CD1c-positive myeloid dendritic cell (primary cell): ENCODE data around the gene UBE2O.

Experiments
- DNase-seq: peaks from one replicate; pipeline ENCODE4 v3.0.0-alpha.2; 2016; ENCODE audit errors: extremely low spot score

UBE2O gene

DNA sequence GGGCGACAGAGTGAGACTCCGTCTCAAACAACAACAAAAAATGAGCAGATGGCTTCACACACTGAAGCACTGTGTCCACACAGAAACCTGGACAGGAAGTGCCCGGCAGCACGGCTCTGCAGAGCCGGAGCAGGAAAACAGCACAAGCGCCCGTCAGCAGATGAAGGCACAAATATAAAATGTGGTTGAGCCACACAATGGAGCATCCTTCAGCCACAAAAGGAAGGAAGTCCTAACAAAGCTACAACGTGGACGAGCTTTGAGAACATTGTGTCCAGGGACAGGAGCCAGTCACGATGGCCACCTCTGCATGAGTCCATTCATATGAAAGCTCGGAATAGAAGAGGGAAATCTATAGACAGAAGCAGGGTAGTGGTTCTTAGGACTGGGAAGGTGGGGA is 32.6 kb upstream of the UBE2O start:
- DNase-seq, result peak; percentile 35

DNA sequence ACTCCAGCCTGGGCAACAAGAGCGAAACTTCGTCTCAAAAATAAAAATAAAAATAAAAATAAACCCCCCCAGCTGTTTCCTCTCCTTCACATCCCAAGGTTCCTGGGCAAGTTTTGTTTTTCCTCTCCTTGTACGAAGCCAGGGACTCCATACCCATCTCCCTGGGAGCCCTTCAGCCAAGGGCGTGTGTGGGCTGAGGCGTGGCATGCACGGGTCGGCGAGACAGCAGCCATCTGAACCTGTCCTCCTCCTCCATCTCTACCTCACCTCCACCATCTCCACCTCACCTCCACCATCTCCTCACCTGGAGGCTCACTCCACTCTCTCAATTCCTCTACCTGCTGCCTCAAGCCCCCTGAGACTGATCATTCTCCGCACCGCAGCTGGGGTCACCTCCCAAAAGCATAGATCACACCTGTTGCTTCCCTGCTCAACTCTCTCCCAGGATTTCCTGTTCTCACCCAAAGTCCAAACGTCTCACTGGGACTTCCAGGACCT is 31.3 kb upstream of the UBE2O start:
- DNase-seq, result no peak

DNA sequence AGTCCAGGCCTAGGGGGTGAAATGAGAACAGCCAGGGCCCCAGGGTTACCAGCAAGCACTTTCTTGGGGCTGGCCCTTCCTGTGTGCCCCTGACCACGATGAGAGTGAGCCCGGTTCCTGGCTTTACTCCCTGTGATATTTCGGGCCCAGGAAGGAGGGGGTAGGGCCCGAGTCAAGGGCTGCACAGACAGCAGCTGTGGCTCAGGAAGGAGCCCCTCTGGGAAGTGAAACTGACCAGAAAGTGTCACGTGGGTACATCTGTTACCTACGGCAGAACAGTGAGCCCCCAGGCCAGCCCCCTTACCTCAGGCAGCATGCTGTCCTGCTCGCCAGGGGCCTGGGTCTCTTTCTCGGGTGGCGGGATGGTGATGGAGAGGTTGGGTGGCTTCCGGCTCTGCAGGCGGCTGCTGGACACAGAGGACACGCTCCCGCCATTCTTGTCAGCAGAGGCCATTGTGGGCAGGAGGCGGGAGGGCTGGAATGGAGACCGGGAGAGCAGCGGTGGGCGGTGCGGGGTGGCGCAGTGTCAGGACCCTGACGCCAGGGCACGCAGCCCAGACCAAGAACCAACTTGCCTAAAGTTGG is 28.2 kb upstream of the UBE2O start:
- DNase-seq, result peak; percentile 45

DNA sequence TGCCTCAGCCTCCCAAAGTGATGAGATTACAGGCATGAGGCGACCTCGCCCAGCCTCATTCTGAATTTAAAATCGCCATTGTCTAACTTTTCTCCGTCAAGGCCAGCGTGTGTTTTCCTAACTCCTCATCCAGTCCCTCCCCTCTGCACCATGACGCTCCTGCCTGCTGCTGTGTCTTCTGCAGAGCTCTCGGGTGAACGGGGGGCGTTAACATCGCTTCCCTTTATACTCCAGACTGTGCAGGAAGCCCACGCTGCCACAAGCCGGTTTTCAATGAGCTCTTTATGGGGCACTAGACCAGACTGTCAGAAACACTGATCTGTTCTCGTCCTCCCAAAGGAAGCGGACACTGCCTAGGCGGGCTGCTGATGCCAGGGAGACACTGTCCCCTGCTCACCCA is 27.7 kb upstream of the UBE2O start:
- DNase-seq, result peak; percentile 55

DNA sequence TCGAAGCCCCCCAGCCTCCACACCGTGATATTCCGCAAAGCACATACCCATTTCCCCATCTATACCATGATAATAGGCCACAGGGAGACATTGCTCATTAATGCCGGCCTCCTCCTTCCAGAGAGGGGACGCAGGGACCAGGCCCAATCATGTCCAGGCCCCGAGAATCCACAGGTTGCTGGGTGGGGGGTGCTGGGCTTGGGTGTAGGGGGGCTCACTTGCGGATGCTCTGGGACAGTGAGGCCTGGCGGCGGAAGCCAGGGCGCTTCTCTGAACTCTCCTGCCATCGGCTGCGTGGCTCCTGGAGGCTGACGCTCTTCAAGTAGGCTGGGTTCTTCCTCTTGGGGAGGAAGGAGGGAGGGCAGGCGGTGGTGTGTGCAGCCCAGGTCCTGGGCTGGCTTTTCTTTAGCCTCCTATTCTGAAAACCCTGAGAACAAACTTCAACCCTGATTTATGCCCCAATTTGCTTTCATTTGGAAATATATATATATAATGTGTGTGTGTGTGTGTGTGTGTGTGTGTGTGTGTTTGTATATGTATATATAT is 26.6 kb upstream of the UBE2O start:
- peak; percentile 33 for DNase-seq

DNA sequence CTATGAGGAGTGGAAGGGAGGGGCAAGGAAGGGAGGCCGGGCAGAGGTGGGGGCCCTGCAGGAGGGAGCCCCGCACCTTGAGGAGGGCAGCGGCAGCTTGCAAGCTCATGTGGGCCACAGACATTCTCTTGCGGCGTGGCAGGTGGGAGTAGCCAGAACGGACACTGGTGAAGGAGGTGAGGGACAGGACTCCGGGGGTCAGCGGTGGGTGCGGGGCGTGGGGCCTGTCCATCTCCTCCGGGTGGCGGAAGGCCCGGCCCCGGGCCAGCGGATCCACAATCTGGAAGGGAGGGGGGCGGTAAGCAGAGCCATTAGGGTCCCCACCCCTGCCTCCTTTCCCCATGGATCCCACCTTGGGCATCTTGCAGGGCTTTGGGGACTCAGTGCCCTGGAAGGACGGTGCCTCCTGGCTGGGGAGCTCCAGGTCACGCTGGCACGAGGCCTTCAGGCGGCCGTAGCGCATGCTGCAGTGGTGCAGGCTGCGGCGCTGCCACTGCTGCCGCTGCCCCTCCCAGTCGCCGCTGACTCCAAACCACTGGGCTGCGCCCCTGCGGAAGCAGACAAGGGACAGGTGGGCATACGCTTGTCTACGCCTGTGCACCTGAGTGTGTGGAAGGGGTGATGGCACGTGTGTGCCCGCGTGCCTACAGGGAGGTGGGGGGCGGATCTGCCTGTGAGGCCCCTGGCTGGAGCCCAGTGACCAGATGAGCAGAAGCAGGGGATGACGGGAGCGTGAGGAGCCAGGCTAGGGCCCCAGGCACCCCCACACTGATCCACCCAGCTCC is 26.0 kb upstream of the UBE2O start:
- no peak for DNase-seq

DNA sequence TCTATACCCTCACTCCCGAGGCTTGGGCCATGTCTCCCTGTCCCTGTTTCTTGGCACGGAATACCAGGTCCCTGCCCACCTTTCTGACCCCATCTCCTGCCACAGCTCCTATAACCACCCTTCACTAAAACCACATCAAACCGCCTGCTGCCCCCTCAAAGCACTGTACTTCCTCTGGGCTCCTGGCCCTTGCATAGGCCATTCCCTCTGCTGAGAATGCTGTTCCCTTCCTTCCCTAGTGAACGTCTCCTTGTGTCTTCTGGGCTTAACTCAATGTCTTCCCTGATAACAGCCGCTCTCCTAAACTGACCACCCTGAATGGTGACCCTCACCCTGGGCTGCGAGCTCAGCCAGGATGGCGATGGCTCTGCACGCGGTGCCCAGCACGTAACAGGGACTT is 25.1 kb upstream of the UBE2O start:
- no peak for DNase-seq

DNA sequence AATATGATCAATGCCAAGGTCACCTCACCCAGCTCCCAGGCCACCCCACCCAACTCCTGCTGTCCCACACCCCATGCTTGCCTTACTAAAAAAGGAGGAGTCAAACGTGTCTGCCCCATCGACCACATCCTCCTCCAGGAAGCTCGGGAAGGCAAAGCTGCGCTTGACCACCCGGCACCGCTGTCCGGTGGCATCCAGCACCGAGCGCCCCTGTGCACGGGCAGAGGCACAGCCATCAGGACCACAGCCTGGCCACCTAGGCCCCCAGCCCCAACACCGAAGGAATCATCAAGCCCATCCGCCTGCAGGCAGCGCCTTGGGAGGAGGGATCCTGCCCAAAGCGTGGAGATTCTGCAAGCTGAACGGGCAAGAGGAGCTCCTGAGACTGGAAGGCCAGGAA is 24.6 kb upstream of the UBE2O start:
- DNase-seq, result no peak

DNA sequence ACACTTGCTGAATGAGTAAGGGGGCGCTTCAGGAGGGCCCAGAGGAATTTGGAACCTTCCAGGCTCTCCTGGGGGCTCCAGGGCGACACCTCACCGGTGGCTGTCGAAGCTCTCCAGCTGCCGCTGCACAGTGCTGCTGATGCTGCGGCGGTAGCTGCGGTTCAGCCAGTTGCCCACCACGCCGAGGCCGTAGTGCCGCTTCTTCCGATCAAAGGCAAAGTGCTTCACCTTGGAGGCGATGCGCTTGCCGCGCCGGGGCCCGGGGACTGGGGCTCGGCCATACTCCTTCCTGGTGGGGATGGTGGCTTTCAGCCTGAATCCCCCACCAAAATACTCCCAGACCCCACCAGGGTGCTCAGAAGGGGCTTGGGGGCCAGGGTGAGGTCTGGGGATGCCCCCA is 23.8 kb upstream of the UBE2O start:
- DNase-seq, result no peak

DNA sequence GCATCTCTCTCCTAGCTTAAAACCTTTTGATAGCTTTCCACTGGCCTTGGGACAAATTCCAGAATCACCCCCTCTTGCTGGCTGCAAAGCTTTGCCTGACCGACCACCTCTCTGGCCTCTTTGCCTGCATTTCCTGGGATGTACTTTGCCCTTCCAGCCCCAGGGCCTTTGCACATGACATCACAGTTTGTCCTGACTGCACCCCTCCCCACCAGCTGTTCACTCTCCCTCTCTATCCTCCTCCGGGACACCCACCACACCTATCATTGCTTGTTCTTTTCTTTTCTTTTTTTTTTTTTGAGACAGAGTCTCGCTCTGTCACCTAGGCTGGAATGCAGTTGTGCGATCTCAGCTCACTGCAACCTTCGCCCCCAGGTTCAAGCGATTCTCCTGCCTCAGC is 22.4 kb upstream of the UBE2O start:
- no peak for DNase-seq

DNA sequence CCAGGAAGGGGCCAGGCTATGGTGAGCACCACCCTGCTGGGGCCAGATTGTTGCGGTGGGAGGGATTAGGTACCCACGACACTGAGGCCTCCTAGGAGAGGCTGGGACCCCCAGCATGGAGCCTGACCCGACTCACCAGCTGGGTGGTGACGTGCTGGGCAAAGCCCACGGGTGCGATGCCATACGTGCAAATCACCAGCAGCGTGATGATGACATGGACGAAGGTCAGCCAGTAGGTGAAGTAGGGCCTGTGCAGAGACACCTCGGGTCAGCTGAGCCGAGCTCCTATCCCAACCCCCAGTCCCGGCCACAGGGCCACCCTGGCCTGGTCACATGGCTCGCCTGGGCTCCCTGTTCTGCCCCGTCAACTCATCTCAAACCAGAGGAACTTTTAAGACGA is 21.9 kb upstream of the UBE2O start:
- no peak for DNase-seq

DNA sequence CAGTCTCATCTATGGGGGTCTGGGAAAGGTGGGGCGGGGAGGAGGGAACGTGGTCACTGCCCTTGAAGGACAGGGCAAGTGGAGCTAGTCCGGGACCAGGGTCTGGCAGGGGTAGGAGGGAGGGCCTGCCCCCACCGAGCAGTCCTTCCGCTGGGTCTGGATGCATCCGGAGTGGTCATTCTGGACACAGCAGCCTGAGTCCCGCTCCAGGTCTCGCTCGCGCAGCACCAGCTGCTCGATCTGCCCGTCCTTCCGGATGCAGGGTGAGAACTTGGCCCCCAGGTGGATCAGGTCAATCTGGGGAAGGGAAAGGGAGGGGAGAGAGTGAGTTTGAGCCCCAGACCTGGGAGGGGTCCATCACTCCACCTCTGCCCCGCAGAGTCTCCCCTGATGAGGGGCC is 21.3 kb upstream of the UBE2O start:
- DNase-seq, result no peak

DNA sequence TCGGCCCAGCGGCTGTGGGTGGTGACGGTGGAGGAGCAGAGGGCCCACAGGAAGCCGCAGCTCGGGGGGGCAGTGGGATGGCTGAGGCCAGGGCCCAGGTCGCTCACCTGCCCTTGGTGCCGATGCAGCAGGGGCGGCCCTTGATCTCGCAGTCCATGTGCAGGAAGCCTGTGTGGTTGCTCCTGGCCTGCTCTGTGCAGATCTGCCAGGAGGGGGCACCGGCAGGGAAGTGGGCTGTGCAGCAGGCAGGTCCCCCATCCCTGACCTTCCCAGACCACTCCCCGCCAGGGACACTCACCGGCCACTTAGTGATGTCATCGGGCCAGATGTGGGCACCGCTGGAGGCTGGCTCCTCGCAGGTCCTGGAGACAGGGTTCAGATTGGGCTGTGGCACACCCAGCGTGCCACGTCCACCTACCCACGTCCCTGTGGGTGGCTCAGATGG is 20.6 kb upstream of the UBE2O start:
- DNase-seq, result no peak

DNA sequence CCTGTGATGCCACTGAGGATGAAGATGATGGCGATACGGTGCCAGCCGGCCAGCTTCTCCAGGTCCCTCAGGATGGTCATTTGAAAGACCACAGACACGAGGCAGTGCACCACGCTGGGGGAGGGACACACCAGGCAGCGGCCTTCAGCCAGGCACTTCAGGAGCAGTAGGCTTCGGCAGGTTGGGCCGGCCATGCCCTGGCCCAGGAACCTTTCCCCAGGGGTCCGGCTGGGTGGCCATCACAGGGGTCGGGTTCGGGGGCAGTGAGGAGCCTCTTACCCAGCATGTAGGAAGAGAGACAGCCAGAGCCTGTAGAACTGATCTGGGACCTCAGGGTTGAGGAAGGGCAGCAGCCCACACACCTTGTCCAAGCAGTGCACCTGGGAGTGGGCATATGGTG is 19.8 kb upstream of the UBE2O start:
- no peak for DNase-seq

DNA sequence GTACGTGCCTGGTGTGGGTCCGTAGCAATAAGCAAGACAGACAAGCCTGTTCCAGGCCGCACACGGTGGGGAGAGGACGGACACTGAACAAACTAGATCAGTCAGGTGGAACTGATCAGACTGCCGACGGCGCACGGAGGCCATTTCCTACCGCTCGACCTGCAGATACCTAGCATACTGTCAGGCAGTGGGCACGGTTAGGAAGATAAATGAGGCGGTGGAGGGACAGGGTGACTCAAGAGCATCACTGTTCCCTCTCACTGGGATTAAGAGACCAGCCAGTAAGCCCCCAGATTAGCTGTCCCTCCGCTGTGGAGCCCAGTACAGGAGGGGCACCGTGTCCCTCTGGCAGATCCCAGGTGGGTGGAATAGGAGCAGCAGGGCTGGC is 19.3 kb upstream of the UBE2O start:
- DNase-seq, result no peak

DNA sequence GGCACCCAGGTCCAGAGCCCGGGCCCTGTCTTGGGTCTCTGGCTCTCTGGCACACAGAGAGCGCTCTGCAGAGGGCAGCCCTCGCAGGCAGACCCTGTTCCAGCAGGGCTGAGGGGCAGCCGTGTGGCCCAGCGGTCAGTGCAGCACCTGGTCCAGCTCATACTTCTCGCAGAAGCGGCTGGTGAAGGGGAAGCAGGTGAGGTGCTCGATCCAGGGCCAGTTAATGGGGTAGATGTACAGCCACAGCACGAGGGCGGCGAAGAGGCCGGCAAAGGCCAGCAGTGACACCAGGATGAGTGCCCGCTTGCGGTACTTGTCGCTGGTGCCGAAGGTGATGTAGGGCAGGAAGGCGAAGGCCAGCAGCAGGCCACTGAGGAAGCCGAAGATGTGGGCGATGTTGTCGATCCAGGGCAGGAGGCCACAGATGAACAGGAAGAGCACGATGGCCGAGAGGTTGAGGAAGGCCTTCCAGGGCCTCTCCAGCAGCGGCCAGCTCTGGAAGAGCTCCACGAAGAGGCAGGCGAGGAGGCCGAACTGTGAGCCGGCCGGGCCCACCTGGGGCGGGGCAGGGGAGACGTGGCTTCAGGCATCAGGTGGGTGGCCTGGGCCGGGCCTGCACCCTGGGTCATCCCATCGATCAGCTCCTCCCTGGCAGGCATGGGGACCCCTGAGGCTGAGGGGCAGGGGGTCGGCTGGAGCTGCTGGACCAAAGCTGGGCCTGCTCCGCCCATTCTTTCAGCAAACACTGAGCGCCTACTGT is 18.7 kb upstream of the UBE2O start:
- no peak for DNase-seq

DNA sequence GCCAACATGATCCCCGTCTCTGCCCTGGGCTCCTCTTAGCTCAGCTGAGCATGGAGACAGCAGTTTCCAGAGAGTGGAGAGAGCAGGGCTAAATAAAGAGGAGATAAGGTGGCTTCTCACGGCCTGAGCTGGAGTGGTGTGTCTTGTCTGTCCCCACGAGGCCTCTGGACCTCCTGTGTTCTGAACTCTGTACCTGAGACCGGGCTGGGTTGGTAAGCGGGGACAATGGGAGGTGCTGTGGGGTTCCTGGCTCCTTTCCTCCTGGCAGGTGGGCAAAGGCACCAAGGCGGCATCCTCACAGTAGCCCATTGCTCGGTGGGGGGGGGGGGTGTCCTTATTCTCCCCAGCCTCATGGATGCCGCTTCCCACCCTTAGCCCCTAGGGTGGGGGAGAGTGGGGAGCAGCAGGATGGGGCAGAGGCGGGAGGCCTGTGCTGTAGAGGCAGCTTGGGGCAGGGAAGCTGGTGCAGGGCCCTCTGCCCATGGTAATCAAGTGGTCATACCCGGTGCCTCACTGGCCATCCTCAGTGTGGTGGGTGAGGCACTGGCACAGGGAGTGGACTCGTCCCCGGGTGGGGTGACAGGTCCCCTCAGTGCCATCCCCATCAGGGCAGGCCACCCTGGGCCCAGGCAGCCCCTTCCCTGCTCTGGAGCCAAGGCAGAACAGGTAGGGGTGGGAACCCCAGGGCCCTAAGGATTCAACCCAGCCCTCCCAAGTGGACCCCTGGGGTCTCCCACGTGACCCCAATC is 17.2 kb upstream of the UBE2O start:
- no peak for DNase-seq

DNA sequence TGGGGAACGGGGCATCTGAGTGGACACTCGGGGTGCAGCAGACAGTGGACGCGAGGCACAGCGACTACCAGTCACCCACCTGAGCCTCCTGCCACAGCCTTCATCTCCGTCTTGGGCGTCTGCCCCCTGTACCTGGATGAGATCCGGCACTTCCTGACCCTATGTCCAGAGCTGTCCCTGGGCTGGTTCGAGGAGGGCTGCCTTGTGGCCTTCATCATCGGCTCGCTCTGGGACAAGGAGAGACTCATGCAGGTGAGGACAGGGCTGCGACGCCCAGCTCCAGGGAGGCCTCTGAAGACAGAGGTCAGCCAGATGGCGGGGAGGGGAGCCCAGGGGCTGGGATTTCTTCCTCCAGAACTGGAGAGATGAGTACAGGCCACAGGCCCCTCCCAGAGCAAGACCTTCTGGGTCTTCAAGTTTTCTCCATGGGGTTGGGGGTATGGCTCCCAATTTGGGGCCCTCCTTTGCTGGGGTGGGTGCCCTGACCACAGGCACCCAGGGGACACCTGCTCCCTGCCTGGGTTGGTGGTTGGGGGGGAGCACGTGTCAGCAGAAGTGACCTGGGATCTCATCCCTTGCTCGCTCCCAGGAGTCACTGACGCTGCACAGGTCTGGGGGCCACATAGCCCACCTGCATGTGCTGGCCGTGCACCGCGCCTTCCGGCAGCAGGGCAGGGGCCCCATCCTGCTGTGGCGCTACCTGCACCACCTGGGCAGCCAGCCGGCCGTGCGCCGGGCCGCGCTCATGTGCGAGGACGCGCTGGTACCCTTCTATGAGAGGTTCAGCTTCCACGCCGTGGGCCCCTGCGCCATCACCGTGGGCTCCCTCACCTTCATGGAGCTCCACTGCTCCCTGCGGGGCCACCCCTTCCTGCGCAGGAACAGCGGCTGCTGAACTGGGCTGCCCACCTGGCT is 16.4 kb upstream of the UBE2O start:
- DNase-seq, result no peak

DNA sequence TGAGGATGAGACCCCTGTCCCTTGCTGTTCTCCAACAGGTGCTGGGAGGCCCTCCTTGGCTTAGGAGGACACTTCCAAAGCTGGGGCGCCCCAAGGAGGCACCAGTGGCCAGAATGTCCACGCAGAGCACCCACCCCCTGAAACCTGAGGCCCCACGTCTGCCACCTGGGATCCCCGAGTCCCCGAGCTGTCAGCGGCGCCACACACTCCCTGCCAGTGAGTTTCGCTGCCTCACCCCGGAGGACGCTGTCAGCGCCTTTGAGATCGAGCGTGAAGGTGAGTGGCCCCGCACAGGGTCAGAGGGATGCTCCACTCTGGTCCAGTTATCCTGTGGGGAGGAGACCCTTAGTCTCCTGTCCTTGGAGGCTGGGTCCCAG is 15.7 kb upstream of the UBE2O start:
- DNase-seq, result no peak

DNA sequence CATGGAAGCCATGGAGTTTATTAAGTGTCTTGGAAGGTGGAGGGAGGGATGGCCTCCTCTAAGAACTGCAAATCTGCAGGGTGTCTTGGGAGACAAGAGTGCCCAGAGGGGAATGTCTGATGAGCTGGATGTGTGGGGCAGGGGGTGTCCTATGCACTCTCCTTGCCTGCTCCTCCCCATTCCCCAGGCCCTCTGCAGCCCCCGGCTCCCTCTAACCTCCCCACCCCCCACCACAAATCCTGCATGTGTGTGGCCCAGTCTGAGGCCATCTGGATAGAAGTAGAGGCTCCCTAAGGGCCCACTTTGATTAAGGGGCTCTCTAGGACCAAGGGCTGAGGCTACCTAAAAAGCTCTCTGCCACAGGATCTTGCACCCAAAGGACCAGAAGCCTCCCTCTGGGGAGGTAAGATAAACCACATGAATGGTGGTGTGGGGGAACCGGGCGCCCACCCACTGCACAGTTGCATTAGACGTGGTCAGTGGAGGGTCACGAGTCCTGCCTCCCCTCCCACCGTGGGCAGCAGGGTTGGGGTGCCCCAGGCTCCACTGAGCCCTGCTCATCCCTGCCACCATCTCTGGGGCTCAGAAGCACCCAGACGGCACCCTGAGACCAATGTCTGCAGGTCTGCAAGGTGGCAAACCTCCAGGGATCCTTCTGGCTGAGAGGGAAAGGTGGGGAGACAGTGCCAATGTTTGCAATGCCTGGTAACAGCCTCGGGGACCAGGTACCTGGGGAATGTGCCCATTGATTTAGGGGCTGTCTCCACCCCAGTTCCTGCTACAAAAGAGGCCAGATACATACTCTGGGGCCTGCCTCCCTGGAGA is 15.1 kb upstream of the UBE2O start:
- DNase-seq, result no peak
